CD14-positive monocyte (primary cell): Measurements from ENCODE around the gene LEPR. TPM values are rescaled to one million over a fixed set of nuclear protein-coding genes. Genes with fewer than 3 reads are reported as not detected.

ENCODE experiments used
- DNase-seq, 3 donors: peaks; one replicate each; pipeline ENCODE4 v3.0.0-alpha.2; 2011 to 2022
- H2AFZ ChIP-seq: 2 replicates; pipeline ENCODE4 v1.6.0; 2012; ENCODE audit warnings: mild to moderate bottlenecking, low read depth, low read length, inconsistent platforms; ENCODE audit not compliant: insufficient read depth, poor library complexity, severe bottlenecking
- H3K27ac ChIP-seq, 2 donors: 1 replicate in 1 of 2; 2 replicates in 1 of 2; pipeline ENCODE4 v1.5.1; 2012 to 2013; ENCODE audit warnings: low read length in 2 of 2, control low read depth in 1 of 2, inconsistent platforms in 1 of 2, low read depth in 1 of 2, mild to moderate bottlenecking in 1 of 2
- H3K27me3 ChIP-seq, 2 donors: one replicate each; pipeline versions ENCODE4 v1.6.0 to v1.6.1; 2011 to 2013; ENCODE audit warnings: low read length in 2 of 2; ENCODE audit not compliant: control insufficient read depth in 2 of 2, insufficient read depth in 2 of 2
- H3K36me3 ChIP-seq, 2 donors: replicated peaks in 1 of 2; 1 replicate in 1 of 2; 2 replicates in 1 of 2; pipeline versions ENCODE4 v1.5.1 to v1.6.1; 2012 to 2013; ENCODE audit warnings: low read length in 2 of 2, control low read depth in 1 of 2, inconsistent platforms in 1 of 2, mild to moderate bottlenecking in 1 of 2; ENCODE audit not compliant: insufficient read depth in 2 of 2, control insufficient read depth in 1 of 2
- H3K4me1 ChIP-seq, 2 donors: 1 replicate in 1 of 2; 2 replicates in 1 of 2; pipeline versions ENCODE4 v1.5.1 to v1.6.1; 2012 to 2013; ENCODE audit warnings: low read length in 2 of 2, control low read depth in 1 of 2, inconsistent platforms in 1 of 2, mild to moderate bottlenecking in 1 of 2, moderate library complexity in 1 of 2; ENCODE audit not compliant: insufficient read depth in 2 of 2, control insufficient read depth in 1 of 2
- H3K4me2 ChIP-seq: replicated peaks from 2 replicates; pipeline ENCODE3; 2012; ENCODE audit warnings: low read length, moderate library complexity, mild to moderate bottlenecking; ENCODE audit not compliant: poor library complexity, severe bottlenecking; ENCODE audit errors: extremely low read depth
- H3K4me3 ChIP-seq, 3 experiments: fragments of 200-600 bp in 1 of 3; sonication (generic) in 1 of 3; replicated peaks in 1 of 3; 1 replicate in 2 of 3; 2 replicates in 1 of 3; pipeline ENCODE4 v1.5.1; 2011 to 2013; ENCODE audit warnings: low read length in 3 of 3, mild to moderate bottlenecking in 3 of 3, control low read depth in 2 of 3, low read depth in 2 of 3, inconsistent platforms in 1 of 3, moderate library complexity in 1 of 3
- H3K79me2 ChIP-seq: 2 replicates; pipeline ENCODE4 v1.6.0; 2012; ENCODE audit warnings: mild to moderate bottlenecking, control low read depth, inconsistent platforms, low read length, moderate library complexity; ENCODE audit not compliant: insufficient read depth
- H3K9ac ChIP-seq: 2 replicates; pipeline ENCODE4 v1.6.0; 2017; ENCODE audit warnings: low read length, mild to moderate bottlenecking; ENCODE audit not compliant: insufficient read depth, poor library complexity, severe bottlenecking
- H3K9me3 ChIP-seq, 2 donors: replicated peaks in 1 of 2; 1 replicate in 1 of 2; 2 replicates in 1 of 2; pipeline versions ENCODE4 v1.5.1 to v1.6.1; 2012 to 2013; ENCODE audit warnings: low read length in 2 of 2, control low read depth in 1 of 2; ENCODE audit not compliant: control insufficient read depth in 1 of 2, insufficient read depth in 1 of 2
- H4K20me1 ChIP-seq: 2 replicates; pipeline ENCODE4 v1.6.0; 2012; ENCODE audit warnings: mild to moderate bottlenecking, low read length, control low read depth, moderate library complexity; ENCODE audit not compliant: insufficient read depth
- H3K27ac Mint-ChIP-seq, 7 donors: one replicate each; pipeline ENCODE4 v1.8.0; 2020; ENCODE audit warnings: mild to moderate bottlenecking in 7 of 7, mixed read lengths in 7 of 7, moderate library complexity in 6 of 7, inconsistent platforms in 2 of 7
- H3K27me3 Mint-ChIP-seq, 3 donors: one replicate each; pipeline ENCODE4 v1.8.0; 2021 to 2022; ENCODE audit warnings: low read depth in 3 of 3, mild to moderate bottlenecking in 3 of 3, mixed read lengths in 3 of 3, moderate library complexity in 3 of 3, inconsistent platforms in 1 of 3
- H3K36me3 Mint-ChIP-seq, 2 donors: one replicate each; pipeline ENCODE4 v1.8.0; 2020; ENCODE audit warnings: mixed read lengths in 2 of 2, inconsistent platforms in 1 of 2, mild to moderate bottlenecking in 1 of 2
- H3K4me1 Mint-ChIP-seq: one replicate; pipeline ENCODE4 v1.8.0; 2020; ENCODE audit warnings: mild to moderate bottlenecking, mixed read lengths
- H3K4me3 Mint-ChIP-seq, 2 donors: one replicate each; pipeline ENCODE4 v1.8.0; 2020; ENCODE audit warnings: mild to moderate bottlenecking in 2 of 2, mixed read lengths in 2 of 2, moderate library complexity in 1 of 2
- H3K9me3 Mint-ChIP-seq, 7 donors: one replicate each; pipeline ENCODE4 v1.8.0; 2020 to 2022; ENCODE audit warnings: mixed read lengths in 7 of 7, mild to moderate bottlenecking in 6 of 7, moderate library complexity in 6 of 7, inconsistent platforms in 2 of 7
- CTCF ChIP-seq: fragments of 200-600 bp; IDR thresholded peaks from one replicate; pipeline ENCODE4 v1.8.0; 2022; ENCODE audit warnings: antibody characterized with exemption, mild to moderate bottlenecking
- WGBS: methylation state at CpG from one replicate; pipeline ENCODE4 v1.1.5; 2013; ENCODE audit warnings: missing lambda C conversion rate; ENCODE audit not compliant: insufficient coverage; 5-methylcytosine and 5-hydroxymethylcytosine counted together
- intact Hi-C, 2 donors: fragments of 100-400 bp; cut with micrococcal nuclease; formaldehyde crosslinking; loops; one replicate each; pipeline versions ENCODE4 v1.15.0 to v1.15.1; 2023
- polyA plus RNA-seq, 3 donors: library from polyadenylated mRNA; depleted of rRNA in 1 of 3; unstranded in 2 of 3; stranded (reverse) in 1 of 3; fragments of 300-500 nt in 2 of 3; fragments of >200 nt in 1 of 3; fragmentation: Illumina TruSeq in 2 of 3; gene quantifications; 1 replicate in 2 of 3; 2 replicates in 1 of 3; pipeline ENCODE4 v1.2.3, GENCODE V29; 2012 to 2021

LEPR gene
- polyA plus RNA-seq, 3 donors = 0.85 to 3.0 (median 1.0) TPM

GRCh38 chr1:65388908-65389695 is 31.4 kb upstream of the LEPR start:
- Histone ChIP-seq H3K27me3 (no peaks in the 10 kb centered on the region), H3K79me2 (no peaks in the 10 kb centered on the region), H3K9me3 (no peaks in the 10 kb centered on the region), H3K4me3 (no peak overlapping the region), H4K20me1 (no peaks in the 10 kb centered on the region), H3K36me3 (no peaks in the 10 kb centered on the region), H3K27ac (no peak overlapping the region), H3K4me1 (no peaks in the 10 kb centered on the region), H3K4me2 (no peak overlapping the region), H2AFZ (no peak overlapping the region), H3K9ac (no peak overlapping the region)
- no peaks in the 10 kb centered on the region for H3K36me3 Mint-ChIP-seq
- H3K4me1 Mint-ChIP-seq = no peaks in the 10 kb centered on the region
- TF ChIP-seq CTCF = no peak
- no CpG with 5 or more reads among the region's 3 CpGs for WGBS
- H3K9me3 Mint-ChIP-seq = peaks cover 0 to 4% (median 0%) of the 10 kb centered on the region in 7 donors
- intact Hi-C loops = no loop called here
- H3K27me3 Mint-ChIP-seq = no peaks in the 10 kb centered on the region
- peak overlapping the region in 1 of 7 donors; percentile 11 for H3K27ac Mint-ChIP-seq
- no peak overlapping the region for H3K4me3 Mint-ChIP-seq
- no peak for DNase-seq

GRCh38 chr1:65392497-65392896 is 28.0 kb upstream of the LEPR start:
- Histone ChIP-seq H3K4me3 (no peak overlapping the region), H3K9ac (no peak overlapping the region), H3K4me1 (peaks cover 5% of the 10 kb centered on the region in 2 donors), H3K27me3 (no peaks in the 10 kb centered on the region), H4K20me1 (no peaks in the 10 kb centered on the region), H3K36me3 (no peaks in the 10 kb centered on the region), H3K27ac (no peak overlapping the region), H2AFZ (no peak overlapping the region), H3K9me3 (no peaks in the 10 kb centered on the region), H3K79me2 (no peaks in the 10 kb centered on the region), H3K4me2 (no peak overlapping the region)
- peaks cover 0 to 1% (median 0%) of the 10 kb centered on the region in 3 donors for H3K27me3 Mint-ChIP-seq
- peaks cover 10% of the 10 kb centered on the region for H3K4me1 Mint-ChIP-seq
- 100% methylated on average over 2 of the region's 7 CpGs for WGBS
- no peaks in the 10 kb centered on the region for H3K9me3 Mint-ChIP-seq
- intact Hi-C loops = no loop called here
- no peak for DNase-seq
- TF ChIP-seq CTCF = no peak
- H3K36me3 Mint-ChIP-seq = no peaks in the 10 kb centered on the region
- H3K4me3 Mint-ChIP-seq = no peak overlapping the region
- H3K27ac Mint-ChIP-seq = no peak overlapping the region
